Uterus (tissue), 4 donors: Measurements from ENCODE around the gene CAPN13. TPM values are rescaled to one million over a fixed set of nuclear protein-coding genes. Genes with fewer than 3 reads are reported as not detected.

Experiments used
- DNase-seq, 2 donors: peaks; one replicate each; pipeline ENCODE4 v3.0.0-alpha.2; 2019 to 2020
- H3K27ac ChIP-seq, 2 donors: fragments of 200-600 bp; sonication (generic); 1 replicate in 1 of 2; 2 replicates in 1 of 2; pipeline ENCODE4 v1.5.1; 2016 to 2018
- H3K27me3 ChIP-seq, 2 donors: fragments of 200-600 bp; sonication (generic); one replicate each; pipeline ENCODE4 v1.5.1; 2018 to 2019; ENCODE audit warnings: control low read depth in 1 of 2
- H3K36me3 ChIP-seq, 2 donors: fragments of 200-600 bp; sonication (generic); one replicate each; pipeline ENCODE4 v1.5.1; 2019; ENCODE audit warnings: control low read depth in 1 of 2
- H3K4me1 ChIP-seq, 2 donors: fragments of 200-600 bp; sonication (generic); one replicate each; pipeline ENCODE4 v1.5.1; 2018 to 2019; ENCODE audit warnings: control low read depth in 1 of 2
- H3K4me3 ChIP-seq, 2 donors: fragments of 200-600 bp; sonication (generic); 1 replicate in 1 of 2; 2 replicates in 1 of 2; pipeline ENCODE4 v1.5.1; 2018 to 2019; ENCODE audit warnings: mild to moderate bottlenecking in 1 of 2
- H3K9me3 ChIP-seq, 2 donors: fragments of 200-600 bp; sonication (generic); one replicate each; pipeline ENCODE4 v1.5.1; 2019; ENCODE audit warnings: control low read depth in 1 of 2
- POLR2A ChIP-seq, 2 donors: fragments of 450-650 bp; IDR thresholded peaks; one replicate each; pipeline ENCODE4 v1.6.1; 2016; ENCODE audit warnings: antibody characterized with exemption in 2 of 2, mild to moderate bottlenecking in 1 of 2, moderate library complexity in 1 of 2
- intact Hi-C: fragments of 100-400 bp; cut with DNase I; formaldehyde crosslinking; loops from one replicate; pipeline ENCODE4 v1.15.1; 2023; ENCODE audit warnings: low total_unique reads
- total RNA-seq, 4 donors: library from RNA; depleted of rRNA in 3 of 4; stranded (reverse); fragments of >200 nt in 3 of 4; gene quantifications; one replicate each; pipeline versions ENCODE4 v1.1.0 to v1.2.4, GENCODE V29; 2014 to 2023
- TF ChIP-seq, protein P1 (sequence below), 4 experiments: fragments of 200-600 bp in 2 of 4; fragments of 450-650 bp in 2 of 4; sonication (generic) in 2 of 4; IDR thresholded peaks; one replicate each; pipeline ENCODE4 v1.5.1; 2016 to 2019; ENCODE audit warnings: antibody characterized with exemption in 4 of 4, mild to moderate bottlenecking in 2 of 4, moderate library complexity in 1 of 4
- donor health status: DM: yes; HTN: yes; CAD: no.

CAPN13 gene
- total RNA-seq, 4 donors from 2014 or later, result 0.76 TPM; not detected in 3

DNA sequence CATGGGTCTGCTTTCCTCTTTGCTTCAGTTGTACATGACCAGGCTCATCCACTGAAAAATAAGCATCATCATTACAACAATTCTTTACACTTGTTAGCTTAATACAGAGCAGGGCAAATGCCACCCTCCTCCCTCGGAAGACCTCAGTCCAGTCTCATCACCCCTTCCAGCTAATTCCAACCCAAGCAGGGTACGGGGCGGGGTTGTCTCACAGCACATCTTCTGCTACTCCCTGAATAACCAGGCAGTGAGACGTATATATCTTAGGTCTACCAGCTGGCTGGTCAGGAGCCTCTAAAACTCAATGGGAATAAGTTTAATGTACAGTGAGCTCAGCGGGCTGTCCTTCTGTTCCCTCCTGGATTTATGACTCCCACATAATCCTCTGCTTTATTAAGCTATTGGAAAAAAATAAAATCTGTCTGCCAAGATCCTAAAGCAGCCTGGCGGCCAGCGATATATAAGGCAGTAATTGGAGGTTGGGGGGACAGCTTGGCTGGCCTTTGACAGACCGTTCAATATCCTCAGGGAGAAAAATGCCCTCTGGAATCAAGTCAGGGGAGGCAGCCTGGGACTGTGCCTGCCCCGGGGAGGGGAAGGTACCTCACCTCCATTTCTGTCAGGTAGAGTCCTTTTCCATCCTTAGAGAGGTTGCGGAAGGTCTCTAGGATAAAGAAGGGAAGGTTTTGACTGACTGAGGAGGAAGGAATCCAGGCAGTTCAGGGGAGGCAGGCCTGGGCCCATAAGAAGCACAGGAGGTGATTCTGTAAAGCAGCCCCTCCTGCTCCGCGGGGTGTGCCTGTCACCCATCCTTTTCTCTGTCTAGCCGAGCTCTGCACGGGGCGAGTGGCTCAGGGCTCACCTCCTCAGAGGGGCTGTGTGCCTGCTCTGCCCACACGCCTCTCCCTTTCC lies 76.3 kb downstream of the CAPN13 start:
- Histone ChIP-seq H3K4me3 (no peak overlapping the region), H3K27ac (no peak overlapping the region), H3K36me3 (no peaks in the 10 kb centered on the region), H3K9me3 (no peaks in the 10 kb centered on the region), H3K27me3 (no peaks in the 10 kb centered on the region), H3K4me1 (no peaks in the 10 kb centered on the region)
- intact Hi-C loops, result no loop called here
- TF ChIP-seq POLR2A (IDR thresholded peaks at IDR 0.05), result no peak
- TF ChIP-seq, protein P1, sequence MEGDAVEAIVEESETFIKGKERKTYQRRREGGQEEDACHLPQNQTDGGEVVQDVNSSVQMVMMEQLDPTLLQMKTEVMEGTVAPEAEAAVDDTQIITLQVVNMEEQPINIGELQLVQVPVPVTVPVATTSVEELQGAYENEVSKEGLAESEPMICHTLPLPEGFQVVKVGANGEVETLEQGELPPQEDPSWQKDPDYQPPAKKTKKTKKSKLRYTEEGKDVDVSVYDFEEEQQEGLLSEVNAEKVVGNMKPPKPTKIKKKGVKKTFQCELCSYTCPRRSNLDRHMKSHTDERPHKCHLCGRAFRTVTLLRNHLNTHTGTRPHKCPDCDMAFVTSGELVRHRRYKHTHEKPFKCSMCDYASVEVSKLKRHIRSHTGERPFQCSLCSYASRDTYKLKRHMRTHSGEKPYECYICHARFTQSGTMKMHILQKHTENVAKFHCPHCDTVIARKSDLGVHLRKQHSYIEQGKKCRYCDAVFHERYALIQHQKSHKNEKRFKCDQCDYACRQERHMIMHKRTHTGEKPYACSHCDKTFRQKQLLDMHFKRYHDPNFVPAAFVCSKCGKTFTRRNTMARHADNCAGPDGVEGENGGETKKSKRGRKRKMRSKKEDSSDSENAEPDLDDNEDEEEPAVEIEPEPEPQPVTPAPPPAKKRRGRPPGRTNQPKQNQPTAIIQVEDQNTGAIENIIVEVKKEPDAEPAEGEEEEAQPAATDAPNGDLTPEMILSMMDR (IDR thresholded peaks at IDR 0.05), result no peak
- DNase-seq, result no peak

DNA sequence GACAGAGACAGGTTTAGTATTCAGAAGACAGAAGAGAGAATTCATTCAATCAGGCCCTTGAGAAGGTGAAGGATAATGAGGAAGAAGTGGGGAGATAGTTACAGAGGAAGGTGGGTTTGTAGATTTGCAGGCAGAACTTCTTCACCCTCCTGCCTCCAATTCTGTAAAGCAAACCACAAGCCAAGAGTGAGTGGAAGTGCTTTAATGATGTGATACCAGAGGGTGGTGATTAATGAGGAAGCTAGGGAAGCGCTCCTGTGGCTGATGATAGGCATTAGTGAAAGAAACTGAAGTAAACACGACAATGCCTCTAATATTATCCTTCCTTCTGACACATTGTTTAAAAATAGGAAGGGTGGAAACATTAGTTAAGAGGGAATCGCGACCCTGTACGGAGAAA lies 78.2 kb downstream of the CAPN13 start:
- Histone ChIP-seq H3K27ac (no peak overlapping the region), H3K4me3 (no peak overlapping the region), H3K36me3 (no peaks in the 10 kb centered on the region), H3K27me3 (no peaks in the 10 kb centered on the region), H3K9me3 (no peaks in the 10 kb centered on the region), H3K4me1 (no peaks in the 10 kb centered on the region)
- no peak for DNase-seq
- intact Hi-C loops, result no loop called here
- TF ChIP-seq POLR2A (IDR thresholded peaks at IDR 0.05), result no peak

DNA sequence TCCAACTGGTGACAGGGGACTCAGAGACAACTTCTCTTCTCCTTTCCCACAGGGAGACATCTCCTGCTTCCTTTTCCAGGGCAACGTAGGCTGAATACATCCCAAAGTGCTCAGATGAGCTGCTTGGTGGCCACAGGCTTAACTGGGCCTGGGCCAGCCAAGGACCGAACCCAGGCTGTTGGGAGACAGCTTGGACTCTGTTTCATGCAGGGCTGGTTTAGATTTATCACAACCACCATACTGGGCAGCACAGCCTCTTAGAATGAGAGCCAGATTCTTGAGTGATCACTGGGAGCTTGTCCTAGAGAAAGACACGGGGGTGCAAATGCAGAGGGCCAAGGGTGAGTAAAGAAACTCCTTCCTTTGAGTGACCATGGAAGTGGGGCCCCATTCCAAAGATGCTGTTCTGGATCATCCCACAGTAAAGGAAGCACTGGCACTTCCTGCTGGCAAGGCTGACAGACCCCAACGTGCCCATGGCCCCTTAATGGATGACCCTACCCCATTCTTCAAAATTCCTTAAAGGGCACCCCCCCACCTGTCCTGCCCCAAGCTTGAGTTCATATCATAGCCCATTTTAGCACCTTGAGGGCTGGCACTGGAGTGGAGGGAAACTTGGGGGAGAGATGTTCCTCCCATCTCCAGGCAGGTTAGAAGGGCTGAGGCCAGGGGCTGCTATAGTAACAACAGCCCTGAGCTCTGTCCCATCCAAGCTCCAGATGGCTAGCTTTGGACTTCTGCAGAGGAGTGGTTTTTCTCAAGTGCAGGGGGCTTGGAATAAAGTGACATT lies 84.1 kb downstream of the CAPN13 start:
- Histone ChIP-seq H3K36me3 (no peaks in the 10 kb centered on the region), H3K4me3 (no peak overlapping the region), H3K4me1 (no peaks in the 10 kb centered on the region), H3K27me3 (no peaks in the 10 kb centered on the region), H3K27ac (no peak overlapping the region), H3K9me3 (no peaks in the 10 kb centered on the region)
- no peak for DNase-seq
- intact Hi-C loops, result no loop called here
- TF ChIP-seq, protein P1 (IDR thresholded peaks at IDR 0.05), result no peak
- TF ChIP-seq POLR2A (IDR thresholded peaks at IDR 0.05), result no peak

DNA sequence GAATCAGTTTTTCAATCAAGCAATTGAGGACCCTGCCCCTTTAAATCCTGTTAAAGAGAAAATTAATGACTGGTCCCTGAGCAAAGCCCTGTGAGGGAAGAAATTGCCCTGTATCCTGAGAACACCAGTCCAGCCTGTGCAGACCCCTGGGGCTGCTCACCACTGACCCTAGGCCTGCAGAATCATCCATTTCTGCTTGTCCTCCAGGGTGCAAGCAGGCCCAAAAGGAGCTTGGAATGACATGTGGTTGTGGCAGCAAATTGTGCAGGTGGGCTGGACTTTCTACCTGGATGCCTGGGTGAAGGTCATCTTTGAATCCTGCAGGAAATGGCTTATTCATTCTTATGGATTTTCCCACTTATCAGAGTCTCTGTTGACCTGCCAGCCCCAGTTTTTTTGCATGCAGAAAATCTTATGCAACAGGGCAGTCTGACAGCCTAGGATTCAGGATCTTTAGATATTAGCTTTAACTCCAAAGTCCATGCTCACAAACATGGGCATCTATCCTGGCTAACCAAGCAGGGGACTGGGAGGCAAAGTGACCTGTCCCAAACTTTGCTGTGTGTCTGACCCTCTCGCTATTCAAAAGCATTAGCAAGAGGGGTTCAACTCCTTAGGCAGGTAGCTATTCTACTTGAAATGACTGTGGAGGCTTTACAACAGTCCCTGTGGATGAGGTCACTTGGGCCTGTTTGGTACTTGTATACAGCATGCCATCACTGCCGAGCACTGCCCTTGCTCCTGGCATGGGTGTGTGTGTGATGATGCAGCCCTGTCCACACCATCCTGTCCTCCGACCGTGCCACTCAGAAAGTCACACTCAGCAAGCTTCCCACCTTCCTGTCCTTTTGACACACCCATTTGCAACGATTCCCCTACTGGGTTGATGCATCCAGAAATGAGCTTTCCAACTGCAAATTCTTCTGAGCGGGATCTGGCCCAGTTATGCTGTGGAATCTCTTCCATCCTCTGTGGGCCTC lies 85.3 kb downstream of the CAPN13 start:
- intact Hi-C loops, result no loop called here
- no peaks in the 10 kb centered on the region for H3K9me3 ChIP-seq

More for the DNA sequence above, 85.3 kb downstream of the CAPN13 start:
- Histone ChIP-seq H3K27me3 (no peaks in the 10 kb centered on the region), H3K36me3 (no peaks in the 10 kb centered on the region), H3K27ac (no peak overlapping the region), H3K4me3 (no peak overlapping the region), H3K4me1 (no peaks in the 10 kb centered on the region)
- TF ChIP-seq, protein P1 (IDR thresholded peaks at IDR 0.05), result no peak
- TF ChIP-seq POLR2A (IDR thresholded peaks at IDR 0.05), result no peak
- no peak for DNase-seq
